Activated effector memory CD4-positive, alpha-beta T cell treated with anti-CD3 and anti-CD28 coated beads, Interleukin-2, amount 50 U/mL, for 16 hours (primary cell): Measurements from ENCODE around the gene FRG2B.
"Not testable (repeated sequence)": the region's sequence is repeated elsewhere in the genome, so short reads cannot be mapped to it uniquely, and the experiment has no call there.

Experiments used
- DNase-seq: peaks from one replicate; pipeline ENCODE4 v3.0.0-alpha.2; 2020

Gene FRG2B

GRCh38 chr10:133592716-133593115 is 33.9 kb downstream of the FRG2B start:
- DNase-seq, result no peak

DNA sequence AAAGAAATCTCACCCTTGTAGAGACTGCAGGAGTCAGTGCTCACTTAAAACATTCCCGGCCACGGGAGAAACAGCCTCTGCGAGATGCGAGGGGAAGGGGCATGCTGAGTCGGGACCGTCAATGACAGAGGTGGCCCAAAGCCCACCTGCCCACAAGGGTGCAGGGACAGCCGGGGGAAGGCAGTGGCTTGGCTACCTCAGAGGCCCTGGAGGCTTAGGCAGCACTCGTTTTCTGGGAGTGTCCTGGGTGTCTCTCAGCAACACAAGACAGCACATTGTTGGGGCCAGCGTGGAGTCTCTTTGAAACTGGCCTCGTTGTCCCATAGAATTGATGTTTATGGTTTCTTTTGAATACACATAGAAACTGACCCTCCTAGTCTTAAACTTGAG is 35.6 kb downstream of the FRG2B start:
- DNase-seq, result no peak

DNA sequence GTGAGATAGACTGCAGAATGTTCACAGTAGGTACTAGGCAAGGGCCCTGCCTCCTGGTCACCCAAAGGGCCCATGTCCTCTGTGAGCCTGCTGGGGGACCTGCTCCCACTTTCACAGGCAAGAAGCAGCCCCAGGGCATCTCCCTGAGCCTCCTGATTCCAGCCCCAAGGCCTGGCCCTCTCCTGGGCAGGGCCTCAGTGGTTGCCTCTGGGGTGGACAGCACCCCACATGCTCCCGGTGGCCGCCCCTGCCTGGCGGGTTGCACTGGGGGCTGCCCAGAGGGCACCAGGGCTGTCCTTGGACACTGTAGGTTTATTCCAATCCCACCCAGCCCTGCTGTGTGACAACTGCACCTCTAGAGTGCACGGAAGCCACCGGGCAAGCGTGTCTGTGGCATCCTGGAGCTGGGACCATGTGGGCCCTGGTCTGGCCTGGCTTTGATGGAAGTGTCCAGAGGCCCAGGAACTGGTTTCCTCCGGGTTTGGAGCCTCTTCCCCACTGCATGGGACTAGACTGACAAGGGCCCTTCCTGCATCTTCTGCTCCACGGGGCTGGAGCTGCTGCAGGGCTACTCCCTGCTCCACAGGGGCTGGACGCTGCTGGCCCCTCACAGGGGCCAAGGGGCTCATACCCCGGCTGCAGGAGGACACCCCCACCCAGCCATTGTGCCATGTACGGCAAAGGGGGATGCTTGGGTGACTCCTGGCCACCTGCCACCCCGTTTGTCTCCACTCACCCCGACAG is 36.2 kb downstream of the FRG2B start:
- no peak for DNase-seq

DNA sequence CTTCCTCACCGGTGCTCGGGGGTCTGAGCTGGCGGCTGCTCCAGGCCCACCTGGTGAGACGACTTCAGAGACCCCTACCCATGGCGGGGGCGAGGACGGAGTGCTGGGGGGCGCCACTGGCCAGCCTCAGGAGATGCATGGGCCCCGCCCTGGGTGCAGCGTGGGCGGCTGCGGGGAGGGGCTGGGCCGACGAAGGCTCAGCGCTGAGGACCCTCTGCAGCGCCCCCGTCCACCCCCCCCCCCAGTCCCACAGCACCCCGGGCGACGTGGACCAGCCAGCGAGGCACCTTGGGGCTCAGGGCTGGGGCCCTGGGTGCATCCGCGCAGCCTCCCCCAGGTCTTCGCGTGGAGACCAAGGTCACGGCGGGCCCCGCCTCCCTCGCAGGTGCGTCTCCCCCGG is 49.6 kb downstream of the FRG2B start:
- DNase-seq, result not testable (repeated sequence)
